GM18498 (cell line): ENCODE results near the gene MAF.

Experiments
- ATAC-seq: cut with Tn5 transposase; IDR thresholded peaks from one replicate; pipeline ENCODE4 v1.9.1; 2021; ENCODE audit warnings: mild to moderate bottlenecking, moderate library complexity; ENCODE audit not compliant: unreplicated experiment

The MAF gene

DNA sequence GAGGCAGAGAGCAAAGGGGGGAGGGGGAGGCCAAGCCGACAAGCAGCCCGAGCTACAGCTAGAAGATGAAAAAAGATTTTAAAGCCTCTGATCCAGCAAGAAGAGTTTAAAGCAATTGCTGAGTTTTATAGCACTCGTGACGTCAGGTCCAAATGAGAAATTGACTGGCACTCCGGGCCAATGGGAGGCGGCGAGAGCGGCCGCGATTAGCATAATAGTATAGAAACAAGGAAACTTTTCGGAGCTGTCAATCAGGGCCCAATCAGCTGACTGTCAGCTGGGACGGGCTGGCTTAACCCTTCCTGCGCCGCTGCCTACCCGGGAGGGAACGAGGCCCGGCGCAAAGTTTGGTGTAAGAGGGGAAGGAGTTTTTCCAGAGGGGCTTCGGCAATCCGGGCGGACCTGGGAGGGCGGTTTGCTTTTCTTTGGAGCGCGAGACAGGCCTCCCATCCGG is at the start of gene MAF:
MAF (minus strand) TSS at position 100 of the 454 bp plus-strand sequence. CDS start 835 bp downstream, outside the sequence.
- peak; percentile 73 for ATAC-seq

DNA sequence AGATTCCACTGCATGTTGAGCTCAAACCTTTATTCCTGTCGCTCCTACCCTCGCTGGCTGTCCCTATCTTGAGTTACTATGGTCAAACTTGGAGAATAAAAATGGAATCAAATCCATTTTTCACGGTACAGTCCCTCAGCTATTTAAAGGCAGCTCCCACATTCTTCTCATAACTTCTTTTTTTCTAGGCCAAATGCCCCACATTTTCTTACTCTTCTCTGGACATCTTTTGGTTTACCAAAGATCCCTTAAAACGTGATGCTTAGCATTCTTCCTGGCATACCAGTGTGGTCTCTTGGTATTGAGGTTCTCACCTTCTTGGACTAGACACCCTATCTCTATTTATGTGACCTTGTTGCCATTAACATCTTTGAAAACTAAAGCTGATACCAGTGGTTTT is 48.3 kb upstream of the MAF start:
- no peak for ATAC-seq

DNA sequence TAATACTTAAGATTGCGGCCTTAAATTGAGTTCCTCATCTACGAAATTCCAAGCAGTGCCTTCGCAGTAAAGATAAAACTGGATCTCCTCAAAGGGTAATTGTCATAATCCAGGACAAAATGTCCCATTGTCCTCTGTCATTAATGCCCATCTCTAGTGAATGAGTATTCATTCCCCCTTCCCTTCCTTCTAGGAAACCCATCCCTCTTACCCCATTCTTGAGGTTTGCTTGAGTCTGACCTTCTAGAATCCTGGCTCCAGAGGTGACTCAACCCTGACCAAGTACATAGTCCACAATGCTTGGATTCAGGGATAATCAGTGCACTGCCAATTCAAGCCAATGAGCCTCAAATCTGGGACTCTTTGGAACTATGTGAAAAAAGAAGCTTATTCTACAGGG is 47.0 kb upstream of the MAF start:
- no peak for ATAC-seq

DNA sequence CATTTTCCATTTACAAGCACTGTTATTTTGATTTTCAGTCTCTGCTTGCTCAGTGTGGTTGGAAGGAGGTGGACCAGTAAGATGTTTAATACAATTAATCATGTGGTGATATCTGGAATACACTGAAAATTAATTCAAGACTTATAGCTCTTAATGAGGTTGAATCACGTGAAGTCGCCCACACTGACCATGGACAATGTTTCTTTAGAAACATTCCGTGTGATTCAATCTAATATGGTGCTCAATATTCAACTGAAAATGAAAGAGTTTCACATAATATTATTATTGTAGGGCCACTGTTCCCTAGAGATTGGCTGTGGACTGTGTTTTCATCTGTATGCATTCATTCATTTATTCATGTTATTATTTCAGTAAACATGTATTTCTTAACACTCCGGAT is 45.2 kb upstream of the MAF start:
- ATAC-seq = no peak

DNA sequence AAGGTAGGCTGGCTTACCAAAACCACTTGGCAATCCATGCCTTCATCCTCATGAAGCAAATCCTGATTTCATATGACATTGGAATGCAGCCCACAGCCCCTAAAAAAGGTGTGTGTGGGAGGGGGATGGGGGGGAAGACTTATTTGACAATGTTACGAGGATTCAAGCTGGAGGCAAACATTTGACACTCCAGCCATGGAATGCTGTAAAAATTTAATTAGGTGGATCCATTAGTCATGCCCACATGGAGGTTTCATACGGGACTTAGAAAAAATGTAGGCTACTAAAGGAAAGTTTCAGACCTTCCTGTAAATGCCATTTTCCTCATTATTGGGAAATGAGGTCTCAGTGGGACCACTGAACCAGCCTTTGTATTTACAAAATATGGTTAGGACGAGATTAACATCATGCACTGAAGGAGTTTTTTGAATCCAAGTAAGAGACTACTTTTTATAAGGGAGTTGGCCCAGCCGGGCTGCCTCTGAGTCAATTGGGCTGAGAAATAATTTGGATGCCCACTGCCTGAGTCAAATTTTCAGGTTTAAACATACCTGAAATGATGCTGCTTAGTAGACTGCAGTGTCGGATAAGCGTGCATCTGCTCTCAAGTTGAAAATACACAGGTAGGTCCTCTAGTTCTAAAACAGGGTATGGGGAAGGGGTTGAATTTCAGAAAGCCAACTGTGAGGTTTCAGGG is 44.6 kb upstream of the MAF start:
- ATAC-seq = no peak

DNA sequence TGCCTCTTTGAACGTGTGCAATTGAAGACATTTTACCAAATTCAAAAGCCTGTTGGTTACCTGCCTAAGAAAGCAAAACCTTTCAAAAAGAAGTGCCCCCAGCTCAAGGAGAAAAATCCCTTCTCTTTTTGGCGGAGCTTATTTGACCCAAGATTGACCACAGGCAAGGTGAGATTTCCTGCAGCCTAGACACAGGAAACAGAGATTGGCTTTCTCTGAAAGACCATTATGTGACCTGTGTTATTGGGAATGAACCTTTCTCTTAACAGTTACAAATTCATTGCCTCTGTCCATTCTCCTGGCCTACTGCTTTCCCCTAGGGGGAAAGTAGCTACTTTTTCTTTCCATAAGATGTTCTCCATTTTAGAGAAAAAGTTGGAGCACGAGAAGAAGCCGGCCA is 42.1 kb upstream of the MAF start:
- ATAC-seq = no peak

DNA sequence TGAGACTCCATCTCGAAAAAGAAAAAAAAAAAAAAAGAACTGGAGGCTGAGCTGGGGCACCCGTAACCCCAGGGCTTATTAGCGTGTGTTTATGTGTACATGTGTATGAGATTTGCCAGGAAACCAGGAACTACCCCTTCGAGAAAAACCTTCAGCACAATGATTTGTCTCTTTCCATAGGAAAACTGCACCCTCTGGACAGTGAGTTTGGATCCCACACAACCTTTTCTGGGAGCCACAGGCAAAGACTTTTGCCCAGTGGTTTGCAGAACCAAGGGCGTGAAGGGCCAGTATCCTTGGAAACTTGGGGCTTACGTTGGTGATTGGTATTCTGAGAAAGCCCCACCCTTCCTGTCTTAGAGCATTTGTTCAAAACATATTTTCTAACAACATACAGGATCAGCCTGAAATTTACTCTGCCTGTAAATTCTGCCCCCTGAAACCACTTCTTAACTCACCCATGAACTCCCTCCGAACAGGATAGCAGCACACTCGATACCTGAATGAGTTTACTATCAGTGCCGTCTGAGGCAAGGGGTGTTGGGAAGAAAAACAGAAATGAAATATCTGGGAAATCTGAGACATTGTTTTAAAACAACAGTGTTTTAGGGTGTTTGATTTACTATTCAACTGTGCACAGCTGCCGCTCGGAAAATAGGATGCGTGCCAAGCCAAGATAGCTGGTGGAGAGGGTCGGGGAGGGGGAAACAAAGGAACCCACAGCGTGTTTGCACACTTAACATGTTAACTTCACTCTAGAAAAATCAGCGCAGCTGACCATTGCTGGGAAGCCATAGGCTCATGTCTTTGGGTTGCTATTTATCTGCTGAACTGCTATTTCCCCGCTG is 40.2 kb upstream of the MAF start:
- ATAC-seq = no peak

DNA sequence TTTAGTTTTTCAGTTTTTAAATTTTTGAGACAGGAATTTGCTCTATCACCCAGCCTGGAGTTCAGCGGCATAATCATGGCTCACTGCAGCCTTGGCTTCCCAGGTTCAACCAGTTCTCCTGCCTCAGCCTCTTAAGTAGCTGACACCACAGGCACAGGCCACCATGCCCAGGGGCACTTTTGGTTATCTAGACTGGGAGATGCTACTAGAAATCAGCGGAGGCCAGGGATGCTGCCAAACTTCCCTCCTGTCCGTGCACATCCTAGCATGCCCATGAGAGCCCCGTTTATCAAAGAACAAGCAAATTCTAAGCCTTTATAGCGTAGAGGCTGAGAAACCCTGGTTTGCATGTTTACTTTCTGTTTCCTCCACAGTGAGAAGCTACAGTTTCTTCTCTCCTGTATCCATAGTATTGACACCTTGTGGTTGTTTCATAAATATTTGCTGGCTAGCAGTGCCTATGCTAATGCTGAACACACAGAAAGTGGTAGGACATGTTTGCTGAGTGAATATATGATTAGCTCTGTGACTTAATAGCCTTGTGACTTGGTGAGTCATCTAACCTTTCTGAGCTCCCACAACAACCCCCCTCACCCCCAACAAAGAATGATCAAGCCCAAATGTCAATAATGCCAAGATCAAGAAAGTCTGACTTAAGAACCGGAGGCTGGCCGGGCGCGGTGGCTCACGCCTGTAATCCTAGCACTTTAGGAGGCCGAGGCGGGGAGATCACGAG is 39.2 kb upstream of the MAF start:
- ATAC-seq = no peak

DNA sequence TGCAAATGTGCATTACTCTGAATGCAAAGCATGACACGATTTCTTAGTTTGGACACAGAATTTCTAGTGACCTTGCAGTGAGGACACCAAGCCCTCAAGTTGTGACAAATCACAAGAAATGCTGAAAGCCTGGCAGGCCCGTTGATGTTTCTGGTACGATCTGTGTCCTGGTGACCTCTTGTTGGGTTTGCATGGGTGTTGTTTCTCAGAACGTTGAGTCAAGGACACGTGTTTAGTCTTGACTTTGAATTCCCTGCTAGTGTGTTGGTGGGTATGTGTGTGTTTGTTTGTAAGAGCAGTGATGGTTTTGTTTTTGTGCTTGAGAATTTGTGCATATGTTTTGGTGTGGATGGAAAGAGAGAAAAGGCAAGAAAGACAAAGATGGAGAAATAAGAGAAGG is 37.8 kb upstream of the MAF start:
- no peak for ATAC-seq

DNA sequence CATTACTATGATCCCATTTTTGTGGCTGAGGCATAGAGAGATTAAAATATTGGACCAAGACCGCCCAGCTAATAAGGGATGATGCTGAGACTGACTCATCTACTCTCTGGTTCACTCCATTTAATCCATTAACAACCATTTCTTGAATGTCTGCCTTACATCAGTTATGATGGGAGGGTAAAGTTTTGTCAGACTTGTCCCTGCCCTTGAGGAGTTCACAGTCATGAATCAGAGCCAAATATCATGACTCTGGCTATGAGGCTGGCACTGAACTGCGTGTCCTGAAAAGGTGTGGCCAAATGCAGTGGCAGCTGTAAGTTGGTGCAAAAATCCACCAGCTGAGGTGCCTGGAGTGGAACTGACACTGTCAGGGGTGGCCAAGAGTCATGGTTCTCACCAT is 35.0 kb upstream of the MAF start:
- ATAC-seq = no peak

DNA sequence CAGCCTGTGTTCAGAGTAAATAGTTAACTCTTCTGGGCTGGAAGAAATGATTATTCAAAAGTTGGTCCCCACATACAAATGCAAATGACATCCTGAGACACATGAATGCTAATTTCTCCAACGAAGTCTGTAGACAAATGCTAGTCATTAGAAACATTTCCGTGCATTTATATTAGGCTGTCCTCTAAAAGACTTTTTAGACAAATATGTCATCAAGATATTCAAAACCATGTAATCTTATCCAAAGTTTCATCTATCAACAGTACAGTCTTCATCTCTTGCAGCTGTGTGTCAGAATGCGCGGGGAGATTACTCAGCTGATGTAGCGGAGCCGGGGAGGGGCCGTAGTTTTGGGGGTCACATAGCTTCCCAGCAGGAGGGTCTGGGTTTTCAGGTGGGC is 33.8 kb upstream of the MAF start:
- no peak for ATAC-seq

DNA sequence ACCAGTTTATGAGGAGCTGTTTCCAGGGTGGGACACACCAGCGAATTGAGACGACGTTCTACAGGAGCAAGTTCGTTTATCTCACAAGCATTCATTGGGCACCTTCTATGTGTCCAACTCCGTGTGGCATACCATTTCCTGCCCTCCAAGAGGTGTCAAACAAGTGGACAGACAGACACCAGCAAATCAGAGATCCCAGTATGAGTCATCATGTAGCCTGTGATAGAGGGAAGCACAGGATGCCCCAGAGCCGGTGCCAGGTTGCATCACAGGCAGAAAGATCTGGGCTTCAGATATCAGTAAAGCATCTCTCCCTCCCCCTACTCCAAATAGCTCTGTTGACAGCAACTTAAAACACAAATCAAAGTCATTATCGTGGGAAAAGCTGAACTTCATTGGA is 31.8 kb upstream of the MAF start:
- no peak for ATAC-seq

DNA sequence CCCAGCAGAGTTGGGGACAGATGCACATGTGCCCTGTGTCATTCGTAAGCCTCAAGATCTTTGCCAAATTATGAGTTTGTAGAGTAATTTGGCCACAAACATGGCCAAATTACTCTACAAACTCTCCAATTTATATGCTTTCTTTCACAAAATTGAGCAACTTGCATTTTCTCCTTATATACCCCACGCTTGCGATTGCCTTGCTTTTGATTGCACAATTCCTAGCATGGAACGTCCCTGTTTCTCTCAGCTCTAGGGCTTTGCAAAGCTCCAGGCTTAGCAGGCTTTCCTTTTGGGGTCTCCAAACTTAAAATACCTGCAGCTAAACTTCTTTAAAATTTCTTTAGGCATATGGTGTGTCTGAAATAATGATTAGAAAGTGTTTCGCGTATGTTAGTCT is 28.5 kb upstream of the MAF start:
- no peak for ATAC-seq

DNA sequence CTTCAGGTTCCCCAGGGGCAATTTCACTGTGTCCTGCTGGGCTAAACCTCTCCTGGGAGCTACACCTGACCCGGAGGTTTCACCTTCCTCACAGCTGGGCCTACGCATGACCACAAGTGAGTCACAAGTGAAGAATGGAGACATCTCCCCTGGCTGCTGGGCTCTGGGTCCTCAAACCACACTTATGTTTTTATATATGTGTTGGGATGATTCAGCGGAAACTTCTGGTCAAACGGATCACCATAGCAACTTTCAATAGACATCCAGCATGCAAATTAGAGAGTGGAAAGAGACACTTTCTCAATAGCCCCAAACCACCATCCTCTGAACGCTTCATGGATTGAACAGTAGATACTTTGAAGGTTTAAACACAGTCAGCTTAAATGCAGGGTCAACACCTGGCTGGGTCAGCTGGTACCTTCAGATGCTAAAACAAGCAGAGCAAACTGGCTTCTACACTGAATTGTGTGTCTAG is 28.0 kb upstream of the MAF start:
- peak; percentile 91 for ATAC-seq

DNA sequence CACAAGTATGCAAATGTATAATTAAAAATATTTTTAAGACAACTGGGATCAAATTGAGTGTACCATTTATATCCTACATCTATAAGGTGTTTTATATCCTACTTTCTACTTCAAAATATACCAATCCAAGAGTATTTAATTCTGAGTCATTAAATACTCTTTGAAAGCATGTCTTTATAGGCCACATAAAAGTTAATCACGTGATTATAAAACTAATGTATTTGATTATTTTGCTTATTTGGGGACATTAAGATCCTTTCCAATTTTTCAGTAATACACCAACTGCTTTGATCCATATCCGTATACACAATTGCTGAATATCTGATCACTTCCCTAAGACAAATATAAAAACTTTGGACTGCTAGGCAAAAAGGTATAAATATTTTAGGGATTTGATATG is 26.6 kb upstream of the MAF start:
- ATAC-seq = no peak

DNA sequence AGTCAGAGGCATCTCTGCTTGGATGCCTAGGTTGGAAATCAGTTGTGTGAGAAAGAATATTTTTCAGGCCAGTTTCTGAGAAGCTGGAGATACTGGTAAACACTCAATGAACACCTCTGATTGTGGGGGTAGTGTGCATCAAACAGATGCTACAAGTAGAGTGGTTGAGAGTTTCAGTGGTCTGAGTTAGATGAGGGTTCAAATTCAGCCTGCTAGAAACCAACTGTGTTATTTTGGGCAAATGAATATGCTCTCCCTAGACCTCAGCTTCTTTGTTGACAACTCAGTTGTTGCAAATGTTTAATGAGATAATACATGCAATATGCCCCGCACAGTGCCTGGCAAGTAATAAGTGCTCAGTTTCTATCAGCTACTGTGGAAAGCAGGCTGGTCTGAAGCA is 25.2 kb upstream of the MAF start:
- no peak for ATAC-seq

DNA sequence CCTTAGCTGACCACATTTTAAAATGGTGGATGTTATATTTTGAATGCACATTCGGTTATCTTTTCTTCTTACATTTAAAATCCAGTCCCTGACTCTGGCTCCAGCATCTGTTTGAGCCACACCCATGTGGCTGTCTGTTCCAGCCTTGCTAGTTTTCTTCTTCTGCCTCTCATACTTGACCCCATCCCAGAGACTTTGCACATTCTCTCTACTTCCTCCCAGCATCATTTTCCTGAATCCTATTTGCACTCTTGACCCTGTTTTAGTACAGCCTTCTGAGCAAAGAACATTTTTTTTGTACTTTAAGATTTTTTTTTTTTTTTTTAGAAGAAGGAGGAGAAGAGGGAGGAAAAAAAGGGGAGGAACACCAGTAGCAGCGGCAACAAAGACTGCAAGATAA is 23.3 kb upstream of the MAF start:
- no peak for ATAC-seq

DNA sequence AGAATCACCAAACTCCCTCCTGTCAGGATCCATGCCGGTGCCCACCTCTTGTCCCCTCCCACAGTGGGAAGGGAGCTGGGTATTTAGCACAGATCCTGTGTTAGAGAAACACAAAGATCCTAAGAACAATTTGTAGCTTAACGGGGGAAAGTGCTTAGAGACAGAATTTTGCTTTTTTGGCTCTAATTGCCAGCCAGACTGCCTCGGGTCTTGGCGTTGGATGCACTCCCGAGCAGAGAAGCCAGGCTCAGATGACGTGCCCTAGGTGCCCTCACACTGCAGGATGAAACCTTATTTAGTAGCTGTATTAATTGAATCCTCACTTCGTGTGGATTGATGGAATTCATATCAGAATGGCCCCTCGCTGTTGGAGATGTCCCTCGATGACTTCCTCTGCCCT is 22.5 kb upstream of the MAF start:
- ATAC-seq = no peak

DNA sequence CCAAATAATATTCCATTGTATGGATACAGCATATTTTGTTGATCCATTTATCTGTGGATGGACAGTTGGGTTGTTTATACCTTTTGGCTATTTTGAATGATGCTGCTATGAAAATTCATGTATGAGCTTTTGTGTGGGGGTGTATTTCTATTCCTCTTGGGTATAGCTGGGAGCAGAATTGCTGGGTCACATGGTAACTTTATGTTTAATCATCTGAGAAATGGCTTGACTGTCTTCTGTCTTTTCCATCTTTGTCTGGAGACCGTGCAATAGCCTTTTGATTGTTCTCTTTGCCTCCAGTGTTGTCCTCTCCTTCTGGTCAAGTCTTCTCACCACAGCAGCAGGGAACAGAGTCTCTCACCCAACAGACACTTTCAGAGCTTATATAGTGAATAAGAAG is 20.5 kb upstream of the MAF start:
- no peak for ATAC-seq

DNA sequence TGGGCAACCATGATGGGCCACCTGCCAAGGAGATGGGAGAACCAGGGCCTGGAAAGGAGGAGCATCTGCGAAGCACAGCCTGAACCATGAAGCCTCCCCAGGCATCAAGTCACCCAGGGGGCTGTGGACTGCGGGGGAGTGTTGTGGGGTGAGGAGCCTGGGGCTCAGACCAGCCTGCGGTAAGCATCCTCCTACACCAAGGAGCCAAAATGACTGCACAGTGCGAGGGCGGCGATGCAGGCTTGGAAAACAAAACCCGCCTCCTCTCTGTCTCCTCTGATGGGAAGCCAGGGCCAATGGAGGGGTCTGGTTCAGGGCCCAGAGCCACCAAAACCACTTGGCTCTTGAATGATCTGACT is 18.1 kb upstream of the MAF start:
- ATAC-seq = no peak

DNA sequence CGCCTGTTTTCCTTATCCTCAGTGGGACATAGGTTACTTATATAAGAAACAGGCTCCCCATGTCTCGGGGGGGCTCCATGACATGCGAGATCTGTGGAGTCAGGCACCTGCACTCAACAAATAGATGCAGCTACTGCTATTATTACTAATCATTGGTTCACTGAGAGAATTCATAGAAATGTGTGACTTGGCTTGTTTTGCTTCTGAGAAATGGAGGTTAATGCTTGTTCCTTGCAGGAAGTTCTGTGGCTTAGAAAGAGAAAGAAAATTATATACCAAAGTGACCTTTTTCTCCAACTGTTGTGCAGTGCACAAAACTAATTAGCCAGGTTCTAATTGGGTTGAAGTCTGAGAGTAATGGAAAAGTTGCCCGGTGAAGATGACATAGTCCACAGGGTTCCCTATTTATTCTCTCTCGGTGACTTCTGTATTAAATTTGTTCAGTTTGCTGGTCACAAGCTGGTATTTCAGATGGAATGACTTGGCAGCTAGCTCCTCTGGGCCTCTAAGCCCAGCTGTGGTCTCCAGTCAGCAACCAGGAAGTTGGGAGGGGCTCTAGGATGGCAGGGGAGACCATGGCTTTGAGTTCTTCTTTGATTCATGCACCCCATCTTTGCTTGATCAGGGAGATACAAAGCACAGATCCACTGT is 17.6 kb upstream of the MAF start:
- ATAC-seq = no peak
